Measurements from ENCODE around the gene RAPH1. TPM values are rescaled to one million over a fixed set of nuclear protein-coding genes. Genes with fewer than 3 reads are reported as not detected.
A peak's percentile ranks its signal among the peaks of the same experiment; 100 is the strongest.

The RAPH1 gene
- total and polyA plus RNA-seq, 11 donors = 3.6 to 30.4 (median 16.2) TPM

DNA sequence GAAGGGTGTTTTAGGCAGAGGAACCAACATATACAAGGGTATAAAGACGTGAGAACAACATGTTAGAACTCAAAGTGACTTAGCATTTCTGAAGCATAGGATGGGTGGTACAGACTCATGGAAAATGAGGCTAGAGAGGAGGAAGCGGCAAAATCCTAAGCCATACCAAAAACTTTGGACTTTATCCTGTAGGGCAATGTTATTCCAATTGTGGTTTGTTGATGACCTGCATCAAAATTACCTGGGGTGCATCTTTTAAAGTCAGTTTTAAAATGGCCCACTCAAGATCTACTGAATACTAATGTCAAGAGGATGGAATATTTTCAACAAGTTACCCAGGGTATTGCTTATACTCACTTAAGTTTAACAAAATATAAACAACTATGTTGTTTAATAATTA is 34.8 kb downstream of the RAPH1 start:
- WGBS, 4 donors = 86 to 99% (median 95%) methylated on average over 2 of the region's 2 CpGs
- Histone ChIP-seq H3K36me3 (no peaks in the 10 kb centered on the region), H3K27me3 (no peaks in the 10 kb centered on the region), H3K4me1 (peaks cover 0 to 57% (median 13%) of the 10 kb centered on the region in 12 donors), H3K9me3 (no peaks in the 10 kb centered on the region), H3K4me3 (no peak overlapping the region), H3K27ac (peak overlapping the region in 1 of 12 donors; percentile 61)
- ATAC-seq (no peak), DNase-seq (no peak)
- TF ChIP-seq, protein P1, sequence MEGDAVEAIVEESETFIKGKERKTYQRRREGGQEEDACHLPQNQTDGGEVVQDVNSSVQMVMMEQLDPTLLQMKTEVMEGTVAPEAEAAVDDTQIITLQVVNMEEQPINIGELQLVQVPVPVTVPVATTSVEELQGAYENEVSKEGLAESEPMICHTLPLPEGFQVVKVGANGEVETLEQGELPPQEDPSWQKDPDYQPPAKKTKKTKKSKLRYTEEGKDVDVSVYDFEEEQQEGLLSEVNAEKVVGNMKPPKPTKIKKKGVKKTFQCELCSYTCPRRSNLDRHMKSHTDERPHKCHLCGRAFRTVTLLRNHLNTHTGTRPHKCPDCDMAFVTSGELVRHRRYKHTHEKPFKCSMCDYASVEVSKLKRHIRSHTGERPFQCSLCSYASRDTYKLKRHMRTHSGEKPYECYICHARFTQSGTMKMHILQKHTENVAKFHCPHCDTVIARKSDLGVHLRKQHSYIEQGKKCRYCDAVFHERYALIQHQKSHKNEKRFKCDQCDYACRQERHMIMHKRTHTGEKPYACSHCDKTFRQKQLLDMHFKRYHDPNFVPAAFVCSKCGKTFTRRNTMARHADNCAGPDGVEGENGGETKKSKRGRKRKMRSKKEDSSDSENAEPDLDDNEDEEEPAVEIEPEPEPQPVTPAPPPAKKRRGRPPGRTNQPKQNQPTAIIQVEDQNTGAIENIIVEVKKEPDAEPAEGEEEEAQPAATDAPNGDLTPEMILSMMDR (IDR thresholded peaks at IDR 0.05) = no peak
- no peak for TF ChIP-seq POLR2A (IDR thresholded peaks at IDR 0.05)
- intact Hi-C loops (cut with DNase I) = no loop called here

DNA sequence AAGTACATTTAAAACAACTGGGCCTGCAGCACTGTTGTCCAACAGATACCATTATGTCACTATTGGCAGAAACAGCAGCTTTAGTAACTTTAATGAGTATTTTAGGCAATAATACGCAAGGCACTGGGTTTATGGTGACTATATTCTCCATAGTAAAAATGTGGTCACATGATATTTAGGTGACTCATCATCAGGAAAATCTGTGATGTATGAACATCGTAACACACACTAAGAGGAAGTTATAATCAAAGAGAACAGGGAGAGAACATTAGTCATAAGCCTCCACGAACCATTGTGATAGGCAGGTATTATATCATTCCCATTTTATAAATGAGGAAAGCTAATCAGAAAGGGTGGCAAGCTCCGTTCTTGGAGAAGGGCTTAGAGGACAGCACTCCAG is 36.9 kb downstream of the RAPH1 start:
- H3K36me3 ChIP-seq = peaks cover 0 to 20% (median 14%) of the 10 kb centered on the region in 9 donors
- ATAC-seq (peak in 3 of 4 donors; percentile 61 to 74 (median 65)), DNase-seq (no peak)
- peaks cover 0 to 57% (median 13%) of the 10 kb centered on the region in 12 donors for H3K4me1 ChIP-seq
- H3K27ac ChIP-seq = peak overlapping the region in 4 of 12 donors; percentile 1 to 11 (median 4)
- no peaks in the 10 kb centered on the region for H3K27me3 ChIP-seq
- TF ChIP-seq, protein P1 (IDR thresholded peaks at IDR 0.05) = no peak
- TF ChIP-seq POLR2A (IDR thresholded peaks at IDR 0.05) = no peak
- intact Hi-C loops (cut with DNase I) = loop anchor here in 1 of 10 donors (5.0 kb wide), 1 partner anchor 34 kb away; no protein-coding TSS in a partner anchor
- H3K4me3 ChIP-seq = no peak overlapping the region
- WGBS, 4 donors = 42 to 58% (median 54%) methylated on average over 4 of the region's 4 CpGs
- H3K9me3 ChIP-seq = no peaks in the 10 kb centered on the region

- TF ChIP-seq POLR2A (IDR thresholded peaks at IDR 0.05) = no peak
- TF ChIP-seq, protein P1 (IDR thresholded peaks at IDR 0.05) = no peak
- no peaks in the 10 kb centered on the region for H3K9me3 ChIP-seq
- H3K27me3 ChIP-seq = no peaks in the 10 kb centered on the region
- peaks cover 0 to 14% (median 2%) of the 10 kb centered on the region in 12 donors for H3K4me1 ChIP-seq
- H3K4me3 ChIP-seq = no peak overlapping the region
- intact Hi-C loops (cut with DNase I) = no loop called here
- DNase-seq (no peak), ATAC-seq (no peak)
- 89 to 93% (median 92%) methylated on average over 2 of the region's 2 CpGs for WGBS, 4 donors
- peaks cover 0 to 65% (median 45%) of the 10 kb centered on the region in 9 donors for H3K36me3 ChIP-seq
- H3K27ac ChIP-seq = no peak overlapping the region
These were observed 42.1 kb downstream of the RAPH1 start for GRCh38 chr2:203492965-203493364.

- TF ChIP-seq, protein P1 (IDR thresholded peaks at IDR 0.05) = no peak
- TF ChIP-seq POLR2A (IDR thresholded peaks at IDR 0.05) = no peak
- DNase-seq (no peak), ATAC-seq (no peak)
- 93 to 97% (median 94%) methylated on average over 3 of the region's 3 CpGs for WGBS, 4 donors
- no peak overlapping the region for H3K27ac ChIP-seq
- H3K4me1 ChIP-seq = peaks cover 0 to 5% (median 0%) of the 10 kb centered on the region in 12 donors
- no peaks in the 10 kb centered on the region for H3K27me3 ChIP-seq
- no peaks in the 10 kb centered on the region for H3K9me3 ChIP-seq
- intact Hi-C loops (cut with DNase I) = no loop called here
- no peak overlapping the region for H3K4me3 ChIP-seq
- H3K36me3 ChIP-seq = peaks cover 0 to 88% (median 63%) of the 10 kb centered on the region in 9 donors
These were observed 44.7 kb downstream of the RAPH1 start for GRCh38 chr2:203490391-203490790.
